ENCODE measurements around the gene HOXB5.
A peak's percentile ranks its signal among the peaks of the same experiment; 100 is the strongest.

HOXB5 gene

GRCh38 chr17:48633266-48633677 lies 39.7 kb upstream of the HOXB5 start:
- Mint-ChIP-seq H3K27me3 (peaks cover 88% of the 10 kb centered on the region), H3K4me1 (peaks cover 6% of the 10 kb centered on the region), H3K27ac (ENCODE audit: low read depth) (no peak overlapping the region), H3K4me3 (peak overlapping the region; percentile 16), H3K36me3 (ENCODE audit: insufficient read depth) (peaks cover 4% of the 10 kb centered on the region), H3K9me3 (no peaks in the 10 kb centered on the region)
- DNase-seq (ENCODE audit: low spot score in 2 of 2) (no peak), ATAC-seq (replicated peaks; ENCODE audit: extremely low read depth, poor library complexity, severe bottlenecking) (no peak)

GRCh38 chr17:48632579-48633265 lies 39.1 kb upstream of the HOXB5 start:
- H3K27me3 Mint-ChIP-seq: peaks cover 91% of the 10 kb centered on the region
- peaks cover 4% of the 10 kb centered on the region for H3K36me3 Mint-ChIP-seq (ENCODE audit: insufficient read depth)
- DNase-seq (ENCODE audit: low spot score in 2 of 2) (no peak), ATAC-seq (replicated peaks; ENCODE audit: extremely low read depth, poor library complexity, severe bottlenecking) (no peak)
- H3K4me3 Mint-ChIP-seq: peak overlapping the region; percentile 16
- H3K27ac Mint-ChIP-seq (ENCODE audit: low read depth): no peak overlapping the region
- no peaks in the 10 kb centered on the region for H3K9me3 Mint-ChIP-seq
- H3K4me1 Mint-ChIP-seq: peaks cover 6% of the 10 kb centered on the region

GRCh38 chr17:48631693-48632578 lies 38.4 kb upstream of the HOXB5 start:
- DNase-seq (ENCODE audit: low spot score in 2 of 2) (no peak), ATAC-seq (replicated peaks; ENCODE audit: extremely low read depth, poor library complexity, severe bottlenecking) (no peak)
- no peak overlapping the region for H3K27ac Mint-ChIP-seq (ENCODE audit: low read depth)
- H3K4me3 Mint-ChIP-seq: no peak overlapping the region
- peaks cover 4% of the 10 kb centered on the region for H3K36me3 Mint-ChIP-seq (ENCODE audit: insufficient read depth)
- H3K27me3 Mint-ChIP-seq: peaks cover 91% of the 10 kb centered on the region
- no peaks in the 10 kb centered on the region for H3K9me3 Mint-ChIP-seq
- H3K4me1 Mint-ChIP-seq: peaks cover 6% of the 10 kb centered on the region

- peaks cover 10% of the 10 kb centered on the region for H3K4me1 Mint-ChIP-seq
These were observed 37.5 kb upstream of the HOXB5 start for GRCh38 chr17:48630925-48631692.

GRCh38 chr17:48630009-48630924 lies 36.7 kb upstream of the HOXB5 start:
- Mint-ChIP-seq H3K27me3 (peaks cover 91% of the 10 kb centered on the region), H3K36me3 (ENCODE audit: insufficient read depth) (peaks cover 2% of the 10 kb centered on the region), H3K4me1 (peaks cover 16% of the 10 kb centered on the region), H3K4me3 (no peak overlapping the region), H3K9me3 (no peaks in the 10 kb centered on the region), H3K27ac (ENCODE audit: low read depth) (no peak overlapping the region)
- ATAC-seq (replicated peaks; ENCODE audit: extremely low read depth, poor library complexity, severe bottlenecking) (no peak), DNase-seq (ENCODE audit: low spot score in 2 of 2) (no peak)

More at GRCh38 chr17:48630925-48631692, 37.5 kb upstream of the HOXB5 start:
- no peak overlapping the region for H3K4me3 Mint-ChIP-seq
- no peak for DNase-seq (ENCODE audit: low spot score in 2 of 2)
- H3K27ac Mint-ChIP-seq (ENCODE audit: low read depth): no peak overlapping the region
- H3K9me3 Mint-ChIP-seq: no peaks in the 10 kb centered on the region
- no peak for ATAC-seq (replicated peaks; ENCODE audit: extremely low read depth, poor library complexity, severe bottlenecking)
- peaks cover 91% of the 10 kb centered on the region for H3K27me3 Mint-ChIP-seq
- H3K36me3 Mint-ChIP-seq (ENCODE audit: insufficient read depth): peaks cover 3% of the 10 kb centered on the region

- Mint-ChIP-seq H3K27ac (ENCODE audit: low read depth) (no peak overlapping the region), H3K9me3 (no peaks in the 10 kb centered on the region), H3K27me3 (peaks cover 87% of the 10 kb centered on the region), H3K4me3 (no peak overlapping the region), H3K4me1 (peaks cover 16% of the 10 kb centered on the region), H3K36me3 (ENCODE audit: insufficient read depth) (peaks cover 2% of the 10 kb centered on the region)
- DNase-seq (ENCODE audit: low spot score in 2 of 2) (no peak), ATAC-seq (replicated peaks; ENCODE audit: extremely low read depth, poor library complexity, severe bottlenecking) (no peak)
These were observed 35.8 kb upstream of the HOXB5 start for GRCh38 chr17:48629411-48629759.

GRCh38 chr17:48628649-48629410 lies 35.3 kb upstream of the HOXB5 start:
- H3K4me3 Mint-ChIP-seq: no peak overlapping the region
- H3K36me3 Mint-ChIP-seq (ENCODE audit: insufficient read depth): peaks cover 2% of the 10 kb centered on the region
- no peak overlapping the region for H3K27ac Mint-ChIP-seq (ENCODE audit: low read depth)
- no peak for DNase-seq (ENCODE audit: low spot score in 2 of 2)
- peaks cover 16% of the 10 kb centered on the region for H3K4me1 Mint-ChIP-seq
- no peak for ATAC-seq (replicated peaks; ENCODE audit: extremely low read depth, poor library complexity, severe bottlenecking)
- peaks cover 92% of the 10 kb centered on the region for H3K27me3 Mint-ChIP-seq
- no peaks in the 10 kb centered on the region for H3K9me3 Mint-ChIP-seq

- Mint-ChIP-seq H3K36me3 (ENCODE audit: insufficient read depth) (peaks cover 2% of the 10 kb centered on the region), H3K4me1 (peaks cover 16% of the 10 kb centered on the region), H3K4me3 (peak overlapping the region; percentile 14), H3K9me3 (no peaks in the 10 kb centered on the region), H3K27ac (ENCODE audit: low read depth) (no peak overlapping the region), H3K27me3 (peaks cover 96% of the 10 kb centered on the region)
- ATAC-seq (replicated peaks; ENCODE audit: extremely low read depth, poor library complexity, severe bottlenecking): no peak
- DNase-seq (ENCODE audit: low spot score in 2 of 2): no peak
These were observed 34.3 kb upstream of the HOXB5 start for GRCh38 chr17:48627623-48628521.

- DNase-seq (ENCODE audit: low spot score in 2 of 2): no peak
- Mint-ChIP-seq H3K36me3 (ENCODE audit: insufficient read depth) (peaks cover 2% of the 10 kb centered on the region), H3K4me3 (peak overlapping the region; percentile 82), H3K27me3 (peaks cover 96% of the 10 kb centered on the region), H3K27ac (ENCODE audit: low read depth) (no peak overlapping the region), H3K9me3 (no peaks in the 10 kb centered on the region), H3K4me1 (peaks cover 16% of the 10 kb centered on the region)
- no peak for ATAC-seq (replicated peaks; ENCODE audit: extremely low read depth, poor library complexity, severe bottlenecking)
These were observed 33.6 kb upstream of the HOXB5 start for GRCh38 chr17:48627118-48627597.

GRCh38 chr17:48626245-48627117 lies 32.9 kb upstream of the HOXB5 start, which contains the start of gene HOXB9:
HOXB9 (minus strand) TSS chr17:48626358; CDS start chr17:48626269, 89 bp downstream.
- peak within 1 kb of the TSS; percentile 82 for H3K4me3 Mint-ChIP-seq
- peaks cover 2% of the 10 kb centered on the region for H3K36me3 Mint-ChIP-seq (ENCODE audit: insufficient read depth)
- H3K9me3 Mint-ChIP-seq: no peaks in the 10 kb centered on the region
- peaks cover 96% of the 10 kb centered on the region for H3K27me3 Mint-ChIP-seq
- no peak within 1 kb of the TSS for H3K27ac Mint-ChIP-seq (ENCODE audit: low read depth)
- peak; percentile 64 for ATAC-seq (replicated peaks; ENCODE audit: extremely low read depth, poor library complexity, severe bottlenecking)
- peaks cover 16% of the 10 kb centered on the region for H3K4me1 Mint-ChIP-seq
- DNase-seq (ENCODE audit: low spot score in 2 of 2): peak in 1 of 2 donors; percentile 25

Data from central memory CD8-positive, alpha-beta T cell (primary cell).